Right lobe of liver (tissue), 4 donors: ENCODE data around the gene NR1I3.

Source experiments
- POLR2A ChIP-seq: fragments of 450-650 bp; IDR thresholded peaks from one replicate; pipeline ENCODE4 v1.6.1; 2017; ENCODE audit warnings: antibody characterized with exemption, mild to moderate bottlenecking
- TF ChIP-seq, protein P1 (sequence below), 4 donors: fragments of 200-600 bp in 3 of 4; fragments of 450-650 bp in 1 of 4; IDR thresholded peaks; one replicate each; pipeline versions ENCODE4 v1.5.1 to v1.8.0; 2016 to 2022; ENCODE audit warnings: antibody characterized with exemption in 4 of 4, mild to moderate bottlenecking in 2 of 4
- donor health status: DM: no; HTN: no; CAD: no.
- donor health status: DM: no; HTN: no; CAD: no.
- donor health status: DM: no; HTN: yes; CAD: no.

DNA sequence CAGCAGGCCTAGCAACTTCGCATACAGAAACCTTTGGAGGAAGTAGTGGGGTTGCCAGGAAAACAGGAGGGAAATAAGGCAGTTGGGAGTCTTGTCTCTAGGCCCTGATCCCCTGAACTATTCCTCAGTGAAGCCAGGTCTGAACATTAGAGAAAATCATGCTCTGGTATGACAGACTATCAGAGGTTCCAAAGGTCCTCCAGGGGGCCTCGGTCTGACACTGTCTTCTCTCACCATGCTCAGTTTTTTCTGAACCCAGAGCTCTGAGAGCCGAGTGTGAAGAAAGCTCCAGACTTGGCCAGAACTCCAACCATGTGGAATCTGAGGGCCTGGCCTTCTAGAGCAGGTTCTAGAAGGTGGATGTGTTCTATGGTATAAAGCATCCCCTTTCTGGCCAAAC is 8.1 kb downstream of the NR1I3 start:
- TF ChIP-seq, protein P1, sequence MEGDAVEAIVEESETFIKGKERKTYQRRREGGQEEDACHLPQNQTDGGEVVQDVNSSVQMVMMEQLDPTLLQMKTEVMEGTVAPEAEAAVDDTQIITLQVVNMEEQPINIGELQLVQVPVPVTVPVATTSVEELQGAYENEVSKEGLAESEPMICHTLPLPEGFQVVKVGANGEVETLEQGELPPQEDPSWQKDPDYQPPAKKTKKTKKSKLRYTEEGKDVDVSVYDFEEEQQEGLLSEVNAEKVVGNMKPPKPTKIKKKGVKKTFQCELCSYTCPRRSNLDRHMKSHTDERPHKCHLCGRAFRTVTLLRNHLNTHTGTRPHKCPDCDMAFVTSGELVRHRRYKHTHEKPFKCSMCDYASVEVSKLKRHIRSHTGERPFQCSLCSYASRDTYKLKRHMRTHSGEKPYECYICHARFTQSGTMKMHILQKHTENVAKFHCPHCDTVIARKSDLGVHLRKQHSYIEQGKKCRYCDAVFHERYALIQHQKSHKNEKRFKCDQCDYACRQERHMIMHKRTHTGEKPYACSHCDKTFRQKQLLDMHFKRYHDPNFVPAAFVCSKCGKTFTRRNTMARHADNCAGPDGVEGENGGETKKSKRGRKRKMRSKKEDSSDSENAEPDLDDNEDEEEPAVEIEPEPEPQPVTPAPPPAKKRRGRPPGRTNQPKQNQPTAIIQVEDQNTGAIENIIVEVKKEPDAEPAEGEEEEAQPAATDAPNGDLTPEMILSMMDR (IDR thresholded peaks at IDR 0.05) = no peak
- TF ChIP-seq POLR2A = no peak
